SK-N-SH (cell line): ENCODE measurements around the gene FAM163A. TPM values are rescaled to one million over a fixed set of nuclear protein-coding genes. Genes with fewer than 3 reads are reported as not detected.

ENCODE experiments used
- CTCF ChIA-PET: fragments of 300-600, 350-600 bp; formaldehyde crosslinking; extraction: SDS; loops from one replicate; lab custom pipeline; 2021; lab: Yijun Ruan, JAX
- POLR2A ChIA-PET: fragments of 350-600 bp; sonication (Branson Sonifier 250); formaldehyde crosslinking; extraction: SDS; loops from one replicate; lab custom pipeline; 2020; ENCODE audit warnings: antibody characterized with exemption, inconsistent platforms; lab: Yijun Ruan, JAX
- DNase-seq: peaks from one replicate; pipeline ENCODE4 v3.0.0; 2012
- H2AFZ ChIP-seq: fragments of 200-600 bp; sonication (generic); 2 replicates; pipeline ENCODE4 v1.8.1; 2016; ENCODE audit warnings: antibody characterized with exemption, mild to moderate bottlenecking, low read depth
- H3F3A ChIP-seq: fragments of 200-600 bp; sonication (generic); replicated peaks from 2 replicates; pipeline ENCODE3; 2016; ENCODE audit warnings: antibody characterized with exemption, mild to moderate bottlenecking; ENCODE audit not compliant: insufficient read depth
- H3K27ac ChIP-seq, 2 experiments: fragments of 200-500 bp in 1 of 2; fragments of 200-600 bp in 1 of 2; sonication (Bioruptor generic) in 1 of 2; sonication (generic), shearing (Covaris generic) in 1 of 2; 2 replicates each; pipeline versions ENCODE4 v1.5.1 to v1.6.1; 2014 to 2016; ENCODE audit warnings: low read depth in 2 of 2, inconsistent platforms in 1 of 2, low read length in 1 of 2, mild to moderate bottlenecking in 1 of 2, mixed read lengths in 1 of 2
- H3K27me3 ChIP-seq: fragments of 200-600 bp; sonication (generic), shearing (Covaris generic); 2 replicates; pipeline ENCODE4 v1.6.1; 2016; ENCODE audit warnings: mixed run types; ENCODE audit not compliant: insufficient read depth
- H3K36me3 ChIP-seq, 2 experiments: fragments of 200-500 bp in 1 of 2; fragments of 200-600 bp in 1 of 2; sonication (Bioruptor generic) in 1 of 2; sonication (generic) in 1 of 2; replicated peaks in 1 of 2; 2 replicates each; pipeline versions ENCODE3 to v1.5.1; 2014 to 2016; ENCODE audit warnings: low read length in 1 of 2, mild to moderate bottlenecking in 1 of 2; ENCODE audit not compliant: insufficient read depth in 2 of 2, control insufficient read depth in 1 of 2
- H3K4me1 ChIP-seq, 2 experiments: fragments of 200-500 bp in 1 of 2; fragments of 200-600 bp in 1 of 2; sonication (Bioruptor generic) in 1 of 2; sonication (generic), shearing (Covaris generic) in 1 of 2; 2 replicates each; pipeline versions ENCODE4 v1.5.1 to v1.6.1; 2014 to 2016; ENCODE audit warnings: low read depth in 1 of 2, low read length in 1 of 2, mixed run types in 1 of 2; ENCODE audit not compliant: insufficient read depth in 2 of 2, control insufficient read depth in 1 of 2
- H3K4me2 ChIP-seq: fragments of 200-600 bp; sonication (generic), shearing (Covaris generic); 2 replicates; pipeline ENCODE4 v1.6.1; 2017; ENCODE audit warnings: mixed run types
- H3K4me3 ChIP-seq, 2 experiments: fragments of 200-500 bp in 1 of 2; fragments of 200-600 bp in 1 of 2; sonication (Bioruptor generic) in 1 of 2; sonication (generic), shearing (Covaris generic) in 1 of 2; 2 replicates each; pipeline versions ENCODE4 v1.5.1 to v1.8.1; 2014 to 2016; ENCODE audit warnings: low read depth in 2 of 2, inconsistent platforms in 1 of 2, low read length in 1 of 2, mild to moderate bottlenecking in 1 of 2, mixed read lengths in 1 of 2, moderate library complexity in 1 of 2
- H3K79me2 ChIP-seq: fragments of 200-600 bp; sonication (generic); 2 replicates; pipeline ENCODE4 v1.8.1; 2017; ENCODE audit warnings: mild to moderate bottlenecking; ENCODE audit not compliant: insufficient read depth
- H3K9ac ChIP-seq: fragments of 200-600 bp; sonication (generic); 2 replicates; pipeline ENCODE4 v1.6.1; 2017; ENCODE audit warnings: mixed run types
- H3K9me2 ChIP-seq: fragments of 200-600 bp; sonication (generic); 2 replicates; pipeline ENCODE4 v1.6.1; 2017; ENCODE audit warnings: mixed run types
- H3K9me3 ChIP-seq: fragments of 200-600 bp; sonication (generic); 2 replicates; pipeline ENCODE4 v1.6.1; 2017; ENCODE audit warnings: mixed run types, mild to moderate bottlenecking, moderate library complexity
- H4K20me1 ChIP-seq: fragments of 200-600 bp; sonication (generic); 2 replicates; pipeline ENCODE4 v1.6.1; 2017; ENCODE audit warnings: mild to moderate bottlenecking, mixed run types; ENCODE audit not compliant: insufficient read depth
- CTCF ChIP-seq: fragments of 200-600 bp; sonication (generic); IDR thresholded peaks from 2 replicates; pipeline ENCODE4 v1.6.1; 2017; ENCODE audit warnings: antibody characterized with exemption, mild to moderate bottlenecking, moderate library complexity
- EZH2phosphoT487 ChIP-seq: fragments of 200-600 bp; sonication (generic); IDR thresholded peaks from 2 replicates; pipeline ENCODE4 v1.6.1; 2017; ENCODE audit warnings: low read depth, mixed run types, mild to moderate bottlenecking, antibody characterized with exemption, moderate library complexity, borderline replicate concordance
- FOSL2 ChIP-seq: IDR thresholded peaks from 2 replicates; pipeline ENCODE4 v1.4.0; 2012; ENCODE audit warnings: low read depth, mild to moderate bottlenecking, moderate library complexity, borderline replicate concordance
- GABPA ChIP-seq: IDR thresholded peaks from 2 replicates; pipeline ENCODE4 v1.4.0; 2012; ENCODE audit warnings: low read depth, mild to moderate bottlenecking
- IRF3 ChIP-seq: fragments of 150-350 bp; IDR thresholded peaks from 2 replicates; pipeline ENCODE4 v1.6.1; 2016; ENCODE audit warnings: mild to moderate bottlenecking, low read depth, low read length
- PBX3 ChIP-seq: IDR thresholded peaks from 2 replicates; pipeline ENCODE4; 2012
- POLR2AphosphoS5 ChIP-seq: IDR thresholded peaks from 2 replicates; pipeline ENCODE4 v1.6.1; 2012; ENCODE audit warnings: low read depth, low read length
- RAD21 ChIP-seq: IDR thresholded peaks from 2 replicates; pipeline ENCODE4 v1.6.1; 2012; ENCODE audit warnings: mild to moderate bottlenecking, low read length
- REST ChIP-seq: IDR thresholded peaks from 2 replicates; pipeline ENCODE4 v1.6.1; 2012; ENCODE audit warnings: mild to moderate bottlenecking, low read depth, low read length, moderate library complexity
- SIN3A ChIP-seq: IDR thresholded peaks from 2 replicates; pipeline ENCODE4 v1.6.1; 2012; ENCODE audit warnings: low read depth, mild to moderate bottlenecking, low read length, moderate library complexity, borderline replicate concordance
- TAF1 ChIP-seq: IDR thresholded peaks from 2 replicates; pipeline ENCODE4 v1.6.1; 2012; ENCODE audit warnings: low read depth, mild to moderate bottlenecking, low read length, moderate library complexity, borderline replicate concordance
- YY1 ChIP-seq: IDR thresholded peaks from 2 replicates; pipeline ENCODE4 v1.4.0; 2012; ENCODE audit warnings: low read depth, mild to moderate bottlenecking
- ZBTB33 ChIP-seq: IDR thresholded peaks from 2 replicates; pipeline ENCODE4 v1.4.0; 2012; ENCODE audit warnings: low read depth, borderline replicate concordance
- WGBS: methylation state at CpG from one replicate; pipeline ENCODE4 v1.1.6; 2017; ENCODE audit warnings: low lambda C conversion rate; 5-methylcytosine and 5-hydroxymethylcytosine counted together
- polyA plus RNA-seq, 3 experiments: library from polyadenylated mRNA; depleted of rRNA; stranded (reverse); fragments of >200 nt; gene quantifications; 2 replicates each; pipeline ENCODE4 v1.2.3, GENCODE V29; 2012

FAM163A gene
- polyA plus RNA-seq, 1 of the 3 experiments (the other 2 are of a cell fraction) = 0.43 TPM

- no peak overlapping the region for H3K4me2 ChIP-seq
- H3K4me3 ChIP-seq = no peak overlapping the region
- no peaks in the 10 kb centered on the region for H3K9me3 ChIP-seq
- POLR2A ChIA-PET = interaction anchor here (0.8 to 1.0 kb wide), 2 partner anchors 12 to 29 kb away, joined by 3 to 5 read pairs; no protein-coding TSS in a partner anchor
- H3K9me2 ChIP-seq = no peaks in the 10 kb centered on the region
- peak overlapping the region in 1 of 2 experiments; percentile 20; a peak in 1 of 4 replicates for H3K27ac ChIP-seq
- no peaks in the 10 kb centered on the region for H4K20me1 ChIP-seq
- TF ChIP-seq POLR2AphosphoS5 = no peak
- TF ChIP-seq EZH2phosphoT487 = no peak
- no peak for TF ChIP-seq SIN3A
- TF ChIP-seq YY1 = no peak
- TF ChIP-seq GABPA = no peak
- TF ChIP-seq FOSL2 = no peak
- TF ChIP-seq ZBTB33 = no peak
- TF ChIP-seq IRF3 = no peak
- TF ChIP-seq TAF1 = no peak
- TF ChIP-seq RAD21 = no peak
- TF ChIP-seq REST = no peak
- TF ChIP-seq PBX3 = no peak
- no peak for TF ChIP-seq CTCF
- TF ChIP-seq, all 33 proteins: peak for 0
- Histone ChIP-seq H2AFZ (no peak overlapping the region), H3K27me3 (no peaks in the 10 kb centered on the region; the same call in 1 of the 2 replicates), H3K36me3 (no peaks in the 10 kb centered on the region), H3K9ac (no peak overlapping the region), H3F3A (no peaks in the 10 kb centered on the region), H3K79me2 (no peaks in the 10 kb centered on the region), H3K4me1 (peaks cover 0 to 50% of the 10 kb centered on the region in 2 experiments; a peak in 2 of 4 replicates)
- no peak for DNase-seq
- 60% methylated on average over 5 of the region's 8 CpGs for WGBS
- CTCF ChIA-PET = interaction anchor here (1.1 to 2.3 kb wide), 9 partner anchors 9 to 68 kb away, joined by 3 to 8 read pairs (median 3); no protein-coding TSS in a partner anchor
These were observed 31.5 kb downstream of the FAM163A start for GRCh38 chr1:179774566-179774965.
